ENCODE data around the gene OS9. TPM values are rescaled to one million over a fixed set of nuclear protein-coding genes. Genes with fewer than 3 reads are reported as not detected.

The OS9 gene
- total RNA-seq, 1 experiment from 2014 or later = 186 TPM

- DNase-seq (ENCODE audit: low read depth, low spot score) = no peak
- TF ChIP-seq SIN3A (IDR thresholded peaks at IDR 0.05; ENCODE audit: borderline replicate concordance, insufficient read depth, low read depth, low read length) (no peak), POLR2AphosphoS5 (IDR thresholded peaks at IDR 0.05; ENCODE audit: low read depth, low read length) (no peak), REST (IDR thresholded peaks at IDR 0.05; ENCODE audit: insufficient read depth in 1 of 2, low read depth in 2 of 2, low read length in 1 of 2) (no peak), CTCF (IDR thresholded peaks at IDR 0.05) (no peak), TCF7L2 (IDR thresholded peaks at IDR 0.05; ENCODE audit: low read depth, low read length) (no peak)
- no peak for ATAC-seq
- intact Hi-C loops (cut with micrococcal nuclease; ENCODE audit: unreplicated experiment) = no loop called here
- BruUV-seq (replicated peaks) = no TSS peak
- POLR2A ChIA-PET = no interaction called here
- CTCF ChIA-PET = no interaction called here
- no peaks in the 10 kb centered on the region for H3K9me3 ChIP-seq (ENCODE audit: control insufficient read depth, insufficient read depth, low read depth, low read length)
- H3K4me3 ChIP-seq (ENCODE audit: low read depth in 2 of 2, low read length in 2 of 2) = no peak overlapping the region
- peaks cover 4% of the 10 kb centered on the region; the same call in 1 of the 2 replicates for H3K4me1 ChIP-seq (ENCODE audit: control insufficient read depth, insufficient read depth, low read length)
- H3K36me3 ChIP-seq (ENCODE audit: control insufficient read depth, insufficient read depth, low read length) = no peaks in the 10 kb centered on the region
- H3K27ac ChIP-seq (ENCODE audit: low read length) = no peak overlapping the region
- H3K27me3 ChIP-seq (ENCODE audit: control insufficient read depth, insufficient read depth, low read length) = no peaks in the 10 kb centered on the region
- in situ Hi-C loops (cut with HindIII; ENCODE audit: low pct_unique_long_range_greater_than_20kb, low sequenced_read_pairs) = no loop called here
These were observed 36.6 kb downstream of the OS9 start for GRCh38 chr12:57730336-57731067.

- Histone ChIP-seq H3K27me3 (ENCODE audit: control insufficient read depth, insufficient read depth, low read length) (no peaks in the 10 kb centered on the region), H3K27ac (ENCODE audit: low read length) (no peak overlapping the region), H3K36me3 (ENCODE audit: control insufficient read depth, insufficient read depth, low read length) (no peaks in the 10 kb centered on the region), H3K4me3 (ENCODE audit: low read depth in 2 of 2, low read length in 2 of 2) (no peak overlapping the region), H3K9me3 (ENCODE audit: control insufficient read depth, insufficient read depth, low read depth, low read length) (no peaks in the 10 kb centered on the region), H3K4me1 (ENCODE audit: control insufficient read depth, insufficient read depth, low read length) (peaks cover 8% of the 10 kb centered on the region; the same call in 1 of the 2 replicates)
- ChIA-PET POLR2A (no interaction called here), CTCF (no interaction called here)
- TF ChIP-seq TCF7L2 (IDR thresholded peaks at IDR 0.05; ENCODE audit: low read depth, low read length) = no peak
- TF ChIP-seq CTCF (IDR thresholded peaks at IDR 0.05) = no peak
- TF ChIP-seq REST (IDR thresholded peaks at IDR 0.05; ENCODE audit: insufficient read depth in 1 of 2, low read depth in 2 of 2, low read length in 1 of 2) = no peak
- no peak for TF ChIP-seq POLR2AphosphoS5 (IDR thresholded peaks at IDR 0.05; ENCODE audit: low read depth, low read length)
- TF ChIP-seq SIN3A (IDR thresholded peaks at IDR 0.05; ENCODE audit: borderline replicate concordance, insufficient read depth, low read depth, low read length) = no peak
- no TSS peak for BruUV-seq (replicated peaks)
- in situ Hi-C loops (cut with HindIII; ENCODE audit: low pct_unique_long_range_greater_than_20kb, low sequenced_read_pairs) (no loop called here), intact Hi-C loops (cut with micrococcal nuclease; ENCODE audit: unreplicated experiment) (no loop called here)
- no peak for DNase-seq (ENCODE audit: low read depth, low spot score)
- no peak for ATAC-seq
These were observed 37.6 kb downstream of the OS9 start for GRCh38 chr12:57731411-57732080.
